ENCODE measurements around the gene MYH8.

MYH8 gene

GRCh38 chr17:10344816-10345215, 76.9 kb downstream of the MYH8 start:
- Histone ChIP-seq H3K4me1 (no peaks in the 10 kb centered on the region), H3K36me3 (no peaks in the 10 kb centered on the region), H3K27me3 (no peaks in the 10 kb centered on the region), H3K9me3 (no peaks in the 10 kb centered on the region), H3K27ac (no peak overlapping the region), H3K4me3 (no peak overlapping the region)
- DNase-seq, result no peak
- intact Hi-C loops (cut with DNase I; ENCODE audit: low total_unique reads), result no loop called here
- TF ChIP-seq CTCF (IDR thresholded peaks at IDR 0.05), result no peak
